NT2/D1 (cell line): ENCODE results near the gene ITGB2.

ENCODE experiments used
- YY1 ChIP-seq: IDR thresholded peaks from 2 replicates; pipeline ENCODE4 v1.6.1; 2011; ENCODE audit not compliant: insufficient read length, insufficient read depth
- ZNF274 ChIP-seq: IDR thresholded peaks from 2 replicates; pipeline ENCODE4 v1.6.1; 2011; ENCODE audit warnings: mild to moderate bottlenecking, low read depth, low read length

GRCh38 chr21:44910229-44911067 is 10.3 kb downstream of the ITGB2 start:
- TF ChIP-seq ZNF274 (no peak), YY1 (no peak)
